ENCODE data around the gene BARHL2.

The BARHL2 gene

GRCh38 chr1:90726425-90726985 lies 9.4 kb upstream of the BARHL2 start:
- Histone ChIP-seq H3K4me3 (peak overlapping the region in 1 of 10 experiments; percentile 6; a peak in 1 of 20 replicates), H3K4me1 (peaks cover 0 to 12% (median 8%) of the 10 kb centered on the region in 10 experiments; a peak in 11 of 20 replicates), H3K4me2 (peak overlapping the region in 3 of 11 experiments; percentile 6 to 25 (median 17); a peak in 3 of 22 replicates)

GRCh38 chr1:90725657-90726424 lies 8.7 kb upstream of the BARHL2 start:
- H3K27ac ChIP-seq = no peak overlapping the region
- H3K4me3 ChIP-seq = no peak overlapping the region
- no peak for TF ChIP-seq Cebpa-rat (IDR thresholded peaks at IDR 0.05)
- H4K20me1 ChIP-seq = peaks cover 0 to 28% (median 6%) of the 10 kb centered on the region in 11 experiments; a peak in 4 of 22 replicates
- no peak overlapping the region for H3K9ac ChIP-seq
- H3K27me3 ChIP-seq = peaks cover 91 to 100% (median 100%) of the 10 kb centered on the region in 11 experiments
- H3K4me2 ChIP-seq = no peak overlapping the region
- peaks cover 0 to 12% (median 8%) of the 10 kb centered on the region in 10 experiments; a peak in 11 of 20 replicates for H3K4me1 ChIP-seq
- no peaks in the 10 kb centered on the region for H3K36me3 ChIP-seq
- H3K9me3 ChIP-seq (replicated peaks in 1 of 11) = peaks cover 34 to 52% (median 44%) of the 10 kb centered on the region in 11 experiments

More at GRCh38 chr1:90726425-90726985, 9.4 kb upstream of the BARHL2 start:
- Histone ChIP-seq H4K20me1 (peaks cover 0 to 28% (median 6%) of the 10 kb centered on the region in 11 experiments; a peak in 4 of 22 replicates), H3K27ac (no peak overlapping the region), H3K9me3 (replicated peaks in 1 of 11) (peaks cover 34 to 52% (median 44%) of the 10 kb centered on the region in 11 experiments), H3K27me3 (peaks cover 94 to 100% (median 100%) of the 10 kb centered on the region in 11 experiments), H3K36me3 (no peaks in the 10 kb centered on the region), H3K9ac (no peak overlapping the region)
- TF ChIP-seq Cebpa-rat (IDR thresholded peaks at IDR 0.05) = no peak

GRCh38 chr1:90724926-90725656 lies 8.0 kb upstream of the BARHL2 start:
- no peak for TF ChIP-seq Cebpa-rat (IDR thresholded peaks at IDR 0.05)
- Histone ChIP-seq H3K9me3 (replicated peaks in 1 of 11) (peaks cover 35 to 58% (median 50%) of the 10 kb centered on the region in 11 experiments), H3K4me1 (peaks cover 0 to 8% (median 7%) of the 10 kb centered on the region in 10 experiments; a peak in 11 of 20 replicates), H3K27me3 (peaks cover 94 to 100% (median 100%) of the 10 kb centered on the region in 11 experiments), H3K9ac (no peak overlapping the region), H3K36me3 (no peaks in the 10 kb centered on the region), H3K4me2 (no peak overlapping the region), H4K20me1 (peaks cover 0 to 23% (median 6%) of the 10 kb centered on the region in 11 experiments; a peak in 3 of 22 replicates), H3K27ac (no peak overlapping the region), H3K4me3 (no peak overlapping the region)

GRCh38 chr1:90724361-90724760 lies 7.3 kb upstream of the BARHL2 start:
- peaks cover 42 to 63% (median 54%) of the 10 kb centered on the region in 11 experiments for H3K9me3 ChIP-seq (replicated peaks in 1 of 11)
- H3K4me3 ChIP-seq = no peak overlapping the region
- peaks cover 94 to 100% (median 100%) of the 10 kb centered on the region in 11 experiments for H3K27me3 ChIP-seq
- H3K4me2 ChIP-seq = no peak overlapping the region
- no peak for TF ChIP-seq Cebpa-rat (IDR thresholded peaks at IDR 0.05)
- H3K36me3 ChIP-seq = no peaks in the 10 kb centered on the region; a peak in 1 of 22 replicates
- peaks cover 0 to 1% (median under 1%) of the 10 kb centered on the region in 10 experiments; a peak in 5 of 20 replicates for H3K4me1 ChIP-seq
- H3K27ac ChIP-seq = no peak overlapping the region
- H3K9ac ChIP-seq = no peak overlapping the region
- peaks cover 0 to 17% (median 6%) of the 10 kb centered on the region in 11 experiments; a peak in 3 of 22 replicates for H4K20me1 ChIP-seq

- peaks cover 49 to 66% (median 60%) of the 10 kb centered on the region in 11 experiments for H3K9me3 ChIP-seq (replicated peaks in 1 of 11)
- no peak overlapping the region for H3K9ac ChIP-seq
- H3K36me3 ChIP-seq = no peaks in the 10 kb centered on the region; a peak in 2 of 22 replicates
- H4K20me1 ChIP-seq = peaks cover 0 to 13% (median 6%) of the 10 kb centered on the region in 11 experiments; a peak in 3 of 22 replicates
- H3K4me1 ChIP-seq = no peaks in the 10 kb centered on the region
- TF ChIP-seq Cebpa-rat (IDR thresholded peaks at IDR 0.05) = no peak
- H3K27me3 ChIP-seq = peaks cover 94 to 100% (median 100%) of the 10 kb centered on the region in 11 experiments
- H3K27ac ChIP-seq = no peak overlapping the region
- H3K4me3 ChIP-seq = no peak overlapping the region
- H3K4me2 ChIP-seq = no peak overlapping the region
These were observed 6.5 kb upstream of the BARHL2 start for GRCh38 chr1:90723590-90724108.

- Histone ChIP-seq H3K4me3 (no peak overlapping the region), H3K36me3 (no peaks in the 10 kb centered on the region; a peak in 2 of 22 replicates), H3K27ac (no peak overlapping the region), H3K4me2 (no peak overlapping the region), H3K9me3 (replicated peaks in 1 of 11) (peaks cover 55 to 72% (median 66%) of the 10 kb centered on the region in 11 experiments), H3K4me1 (no peaks in the 10 kb centered on the region), H3K27me3 (peaks cover 94 to 100% (median 100%) of the 10 kb centered on the region in 11 experiments), H3K9ac (no peak overlapping the region), H4K20me1 (peaks cover 0 to 12% (median 5%) of the 10 kb centered on the region in 11 experiments; a peak in 3 of 22 replicates)
- no peak for TF ChIP-seq Cebpa-rat (IDR thresholded peaks at IDR 0.05)
These were observed 5.9 kb upstream of the BARHL2 start for GRCh38 chr1:90722874-90723589.

- no peak for TF ChIP-seq Cebpa-rat (IDR thresholded peaks at IDR 0.05)
- no peaks in the 10 kb centered on the region; a peak in 2 of 22 replicates for H3K36me3 ChIP-seq
- peaks cover 0 to 7% (median 0%) of the 10 kb centered on the region in 11 experiments; a peak in 1 of 22 replicates for H4K20me1 ChIP-seq
- H3K9me3 ChIP-seq (replicated peaks in 1 of 11) = peaks cover 59 to 76% (median 71%) of the 10 kb centered on the region in 11 experiments
- no peak overlapping the region for H3K27ac ChIP-seq
- H3K9ac ChIP-seq = no peak overlapping the region
- no peak overlapping the region for H3K4me3 ChIP-seq
- H3K4me1 ChIP-seq = no peaks in the 10 kb centered on the region
- peaks cover 87 to 100% (median 99%) of the 10 kb centered on the region in 11 experiments for H3K27me3 ChIP-seq
- no peak overlapping the region; a peak in 1 of 22 replicates for H3K4me2 ChIP-seq
These were observed 4.4 kb upstream of the BARHL2 start for GRCh38 chr1:90721210-90722194.
